Measurements from ENCODE around the gene FSD1. TPM values are rescaled to one million over a fixed set of nuclear protein-coding genes. Genes with fewer than 3 reads are reported as not detected.
"Not testable (repeated sequence)": the region's sequence is repeated elsewhere in the genome, so short reads cannot be mapped to it uniquely, and the experiment has no call there.

FSD1 gene
- total RNA-seq, 1 donor from 2014 or later, result 0.26 TPM

GRCh38 chr19:4328243-4328990, 24.0 kb downstream of the FSD1 start:
- Histone ChIP-seq H3K4me3 (ENCODE audit: low read depth, low read length) (peak overlapping the region; percentile 3), H3K36me3 (ENCODE audit: control insufficient read depth, insufficient read depth, low read length) (peaks cover 10% of the 10 kb centered on the region), H3K27me3 (ENCODE audit: control insufficient read depth, insufficient read depth, low read length) (no peaks in the 10 kb centered on the region)
- no peak for FAIRE-seq
- no peak for TF ChIP-seq CTCF (IDR thresholded peaks at IDR 0.05; ENCODE audit: insufficient read depth, low read length, severe bottlenecking)
- peak; percentile 15 for DNase-seq (ENCODE audit: low read depth)

GRCh38 chr19:4328991-4329681, 24.7 kb downstream of the FSD1 start:
- peaks cover 10% of the 10 kb centered on the region for H3K36me3 ChIP-seq (ENCODE audit: control insufficient read depth, insufficient read depth, low read length)
- H3K27me3 ChIP-seq (ENCODE audit: control insufficient read depth, insufficient read depth, low read length); H3K4me3 ChIP-seq (ENCODE audit: low read depth, low read length); DNase-seq (ENCODE audit: low read depth); FAIRE-seq: not testable (repeated sequence)

DNA sequence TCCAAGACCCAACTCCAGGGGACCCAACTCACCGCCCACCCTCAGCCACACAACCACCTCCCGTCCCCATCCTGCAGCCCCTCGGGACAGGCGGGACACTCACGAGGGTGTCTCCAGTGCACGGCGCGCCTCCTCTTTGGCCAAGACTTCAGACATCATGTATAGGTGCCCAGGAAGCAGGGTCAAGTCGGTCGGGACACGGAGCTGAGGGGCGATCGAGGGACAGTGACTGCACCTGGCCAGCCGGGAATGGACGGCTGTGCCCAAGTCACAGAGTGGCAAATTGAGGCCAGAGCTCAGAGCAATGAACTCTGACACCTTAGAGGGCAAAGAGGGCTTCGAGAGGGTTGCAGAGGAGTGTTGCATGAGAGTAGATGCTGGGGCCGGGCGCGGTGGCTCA, 25.5 kb downstream of the FSD1 start:
- Histone ChIP-seq H3K27me3 (ENCODE audit: control insufficient read depth, insufficient read depth, low read length) (no peaks in the 10 kb centered on the region), H3K4me3 (ENCODE audit: low read depth, low read length) (no peak overlapping the region), H3K36me3 (ENCODE audit: control insufficient read depth, insufficient read depth, low read length) (peaks cover 10% of the 10 kb centered on the region)
- DNase-seq (ENCODE audit: low read depth) (no peak), FAIRE-seq (no peak)
- TF ChIP-seq CTCF (IDR thresholded peaks at IDR 0.05; ENCODE audit: insufficient read depth, low read length, severe bottlenecking), result no peak

DNA sequence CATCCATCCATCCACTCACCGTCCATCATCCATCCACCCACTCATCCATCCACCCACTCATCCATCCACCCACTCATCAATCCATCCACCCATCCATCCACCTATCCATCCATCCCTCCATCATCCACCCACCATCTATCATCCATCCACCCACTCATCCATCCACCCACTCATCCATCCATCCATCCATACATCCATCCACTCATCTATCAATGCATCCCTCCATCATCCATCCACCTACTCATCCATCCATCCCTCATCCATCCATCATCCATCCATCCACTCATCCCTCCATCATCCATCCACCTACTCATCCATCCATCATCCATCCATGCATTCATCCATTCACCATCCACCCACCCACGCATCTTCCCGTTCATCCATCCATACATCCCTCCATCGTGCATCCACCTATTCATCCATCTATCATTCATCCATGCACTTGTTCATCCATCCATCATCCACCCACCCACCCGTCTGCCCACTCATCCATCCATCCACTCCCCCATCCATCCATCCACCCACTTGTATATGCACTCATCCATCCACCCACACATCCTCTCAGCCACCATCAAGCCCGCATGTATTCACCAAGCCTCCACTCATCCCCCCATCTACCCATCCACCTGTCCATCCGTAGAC, 30.7 kb downstream of the FSD1 start:
- no peaks in the 10 kb centered on the region for H3K27me3 ChIP-seq (ENCODE audit: control insufficient read depth, insufficient read depth, low read length)
- TF ChIP-seq CTCF (IDR thresholded peaks at IDR 0.05; ENCODE audit: insufficient read depth, low read length, severe bottlenecking), result no peak
- no peak overlapping the region for H3K4me3 ChIP-seq (ENCODE audit: low read depth, low read length)
- DNase-seq (ENCODE audit: low read depth) (no peak), FAIRE-seq (peak; percentile 91)
- no peaks in the 10 kb centered on the region for H3K36me3 ChIP-seq (ENCODE audit: control insufficient read depth, insufficient read depth, low read length)

DNA sequence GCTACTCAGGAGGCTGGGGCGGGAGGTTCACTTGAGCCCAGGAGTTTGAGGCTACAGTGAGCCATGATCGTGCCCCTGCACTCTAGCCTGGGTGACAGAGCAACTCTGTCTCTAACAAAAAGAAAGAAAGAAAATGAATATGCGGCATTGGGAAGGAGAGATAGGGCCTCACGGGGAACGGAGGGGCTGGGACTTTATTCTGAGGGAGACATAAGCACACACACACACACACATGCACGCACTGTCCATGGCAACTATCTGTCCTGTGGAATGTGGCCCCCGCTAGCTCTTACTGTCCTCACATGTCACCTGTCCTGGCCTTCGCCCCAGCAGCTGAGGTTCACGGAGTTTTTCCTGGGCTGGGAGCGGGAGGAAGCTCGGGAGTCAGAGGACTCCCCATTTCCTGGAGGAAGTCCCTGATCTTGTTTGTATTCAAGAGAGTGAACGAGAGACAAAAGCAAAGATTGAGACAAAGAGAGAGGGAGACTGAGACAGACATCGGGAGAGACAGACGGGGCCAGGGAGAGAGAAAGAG, 33.6 kb downstream of the FSD1 start:
- Histone ChIP-seq H3K27me3 (ENCODE audit: control insufficient read depth, insufficient read depth, low read length) (no peaks in the 10 kb centered on the region), H3K36me3 (ENCODE audit: control insufficient read depth, insufficient read depth, low read length) (no peaks in the 10 kb centered on the region), H3K4me3 (ENCODE audit: low read depth, low read length) (peak overlapping the region; percentile 73)
- FAIRE-seq (no peak), DNase-seq (ENCODE audit: low read depth) (no peak)
- no peak for TF ChIP-seq CTCF (IDR thresholded peaks at IDR 0.05; ENCODE audit: insufficient read depth, low read length, severe bottlenecking)

All from bronchial epithelial cell (primary cell).